Measurements from ENCODE around the gene RAB9B. TPM values are rescaled to one million over a fixed set of nuclear protein-coding genes. Genes with fewer than 3 reads are reported as not detected.

The RAB9B gene
- polyA plus RNA-seq, 1 donor (not counting 4 experiments of a cell fraction or from before 2014, with no cell fraction given) = 0.28 TPM

DNA sequence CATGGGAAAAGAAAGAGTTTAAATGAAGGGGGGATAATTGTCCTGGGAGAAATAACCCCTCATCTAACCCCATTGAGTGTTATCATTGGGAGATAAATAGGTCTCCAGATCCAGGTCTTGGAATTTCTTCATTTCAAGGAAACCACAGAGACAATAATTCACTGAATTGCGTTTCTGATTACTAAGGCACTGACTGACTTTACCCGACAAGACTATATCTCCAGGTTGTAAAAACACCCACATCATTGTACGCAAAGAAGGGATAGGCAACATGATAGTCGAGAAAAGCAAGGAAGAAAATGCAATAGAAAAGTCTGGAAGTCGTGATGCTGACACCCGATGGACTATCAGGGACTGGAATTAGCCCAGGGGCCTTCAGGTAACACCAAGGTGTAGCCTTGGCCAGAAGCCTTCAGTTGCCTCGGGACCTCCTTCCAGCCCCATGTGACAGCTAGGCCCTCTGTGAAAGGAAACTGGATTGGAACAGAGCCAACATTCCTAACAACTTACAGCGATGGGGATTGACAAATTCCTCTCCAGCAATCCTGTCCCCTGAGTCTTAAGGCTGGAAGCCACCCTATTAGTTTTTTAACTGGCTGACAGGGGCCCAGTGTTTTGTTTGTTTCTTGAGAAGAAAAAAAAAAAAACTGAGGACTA is 46.5 kb upstream of the RAB9B start:
- Histone ChIP-seq H3K4me2 (ENCODE audit: control insufficient read depth, extremely low read depth, insufficient read depth, low read depth, low read length) (no peak overlapping the region), H3K27ac (ENCODE audit: control insufficient read depth, insufficient read depth, low read length) (no peak overlapping the region), H3K27me3 (ENCODE audit: control insufficient read depth, extremely low read depth, insufficient read depth, low read length) (peaks cover 3% of the 10 kb centered on the region), H3K4me3 (ENCODE audit: control insufficient read depth in 2 of 3, extremely low read depth in 1 of 3, insufficient read depth in 2 of 3, low read depth in 1 of 3, low read length in 3 of 3) (no peak overlapping the region), H2AFZ (ENCODE audit: control insufficient read depth, low read length) (no peak overlapping the region), H3K79me2 (ENCODE audit: control insufficient read depth, insufficient read depth, low read length) (no peaks in the 10 kb centered on the region), H3K36me3 (ENCODE audit: control insufficient read depth in 2 of 2, extremely low read depth in 1 of 2, insufficient read depth in 2 of 2, low read length in 2 of 2) (no peaks in the 10 kb centered on the region), H3K9me1 (ENCODE audit: control insufficient read depth, extremely low read depth, insufficient read depth, low read length) (no peaks in the 10 kb centered on the region), H4K20me1 (ENCODE audit: control insufficient read depth, extremely low read depth, insufficient read depth, low read length) (no peaks in the 10 kb centered on the region), H3K9me3 (ENCODE audit: control insufficient read depth, low read depth, low read length) (no peaks in the 10 kb centered on the region), H3K4me1 (ENCODE audit: control insufficient read depth, extremely low read depth, insufficient read depth, low read length) (peaks cover 6% of the 10 kb centered on the region), H3K9ac (ENCODE audit: control insufficient read depth, extremely low read depth, insufficient read depth, low read length) (no peak overlapping the region)
- FAIRE-seq (peak; percentile 43), DNase-seq (ENCODE audit: low read depth, low spot score) (peak; percentile 55)
- TF ChIP-seq EZH2 (IDR thresholded peaks at IDR 0.05; ENCODE audit: low read length) (no peak), CTCF (optimal IDR thresholded peaks at IDR 0.05 in 1 of 3, IDR thresholded peaks at IDR 0.05 in 1 of 3, conservative IDR thresholded peaks at IDR 0.05 in 1 of 3; ENCODE audit: extremely low read depth in 1 of 3, insufficient read depth in 2 of 3, low read length in 3 of 3) (no peak)
- dilution Hi-C loops (cut with MboI; ENCODE audit: extremely low pct_ligation_motif_present, low sequenced_read_pairs) = no loop called here

DNA sequence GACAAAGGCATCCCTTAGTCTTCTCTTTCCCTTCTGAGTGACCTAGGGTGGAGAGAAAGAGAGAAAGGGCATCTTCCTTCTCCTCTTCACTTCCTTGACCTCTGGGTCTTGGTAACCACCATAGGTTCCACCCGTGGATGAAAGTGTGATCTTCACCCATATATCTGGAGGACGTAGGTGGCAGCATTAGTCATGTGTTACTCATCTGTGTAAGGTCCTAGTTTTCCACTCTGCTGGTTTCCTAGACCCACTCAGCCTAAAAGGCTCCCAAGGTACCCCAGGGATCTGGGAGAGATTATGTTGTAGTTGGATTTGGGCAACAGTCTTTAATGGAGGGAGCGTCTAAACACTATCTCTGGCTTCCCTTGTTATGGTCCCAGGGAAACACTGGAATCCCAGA is 45.5 kb upstream of the RAB9B start:
- Histone ChIP-seq H3K4me2 (ENCODE audit: control insufficient read depth, extremely low read depth, insufficient read depth, low read depth, low read length) (no peak overlapping the region), H3K9ac (ENCODE audit: control insufficient read depth, extremely low read depth, insufficient read depth, low read length) (no peak overlapping the region), H3K9me3 (ENCODE audit: control insufficient read depth, low read depth, low read length) (no peaks in the 10 kb centered on the region), H3K79me2 (ENCODE audit: control insufficient read depth, insufficient read depth, low read length) (no peaks in the 10 kb centered on the region), H2AFZ (ENCODE audit: control insufficient read depth, low read length) (no peak overlapping the region), H3K4me1 (ENCODE audit: control insufficient read depth, extremely low read depth, insufficient read depth, low read length) (peaks cover 6% of the 10 kb centered on the region), H3K27me3 (ENCODE audit: control insufficient read depth, extremely low read depth, insufficient read depth, low read length) (peaks cover 3% of the 10 kb centered on the region), H3K9me1 (ENCODE audit: control insufficient read depth, extremely low read depth, insufficient read depth, low read length) (no peaks in the 10 kb centered on the region), H3K36me3 (ENCODE audit: control insufficient read depth in 2 of 2, extremely low read depth in 1 of 2, insufficient read depth in 2 of 2, low read length in 2 of 2) (no peaks in the 10 kb centered on the region), H4K20me1 (ENCODE audit: control insufficient read depth, extremely low read depth, insufficient read depth, low read length) (no peaks in the 10 kb centered on the region), H3K4me3 (ENCODE audit: control insufficient read depth in 2 of 3, extremely low read depth in 1 of 3, insufficient read depth in 2 of 3, low read depth in 1 of 3, low read length in 3 of 3) (no peak overlapping the region), H3K27ac (ENCODE audit: control insufficient read depth, insufficient read depth, low read length) (no peak overlapping the region)
- dilution Hi-C loops (cut with MboI; ENCODE audit: extremely low pct_ligation_motif_present, low sequenced_read_pairs) = no loop called here
- FAIRE-seq (no peak), DNase-seq (ENCODE audit: low read depth, low spot score) (no peak)
- TF ChIP-seq CTCF (optimal IDR thresholded peaks at IDR 0.05 in 1 of 3, IDR thresholded peaks at IDR 0.05 in 1 of 3, conservative IDR thresholded peaks at IDR 0.05 in 1 of 3; ENCODE audit: extremely low read depth in 1 of 3, insufficient read depth in 2 of 3, low read length in 3 of 3) = no peak
- TF ChIP-seq EZH2 (IDR thresholded peaks at IDR 0.05; ENCODE audit: low read length) = no peak
